MM.1S (cell line): Measurements from ENCODE around the gene BTBD9.

Source experiments
- EZH2 ChIP-seq: fragments of 300-600 bp; sonication (generic); optimal IDR thresholded peaks from 2 replicates; pipeline ENCODE3; 2017; ENCODE audit warnings: low read depth, mild to moderate bottlenecking, antibody characterized with exemption, low read length, mixed read lengths
- EZH2phosphoT487 ChIP-seq: fragments of 300-600 bp; sonication (generic); IDR thresholded peaks from 2 replicates; pipeline ENCODE4 v1.6.1; 2018; ENCODE audit warnings: antibody characterized with exemption, low read length
- TF ChIP-seq, protein P1 (sequence below): fragments of 300-600 bp; sonication (generic); IDR thresholded peaks from 2 replicates; pipeline ENCODE4 v1.5.1; 2016; ENCODE audit warnings: antibody characterized with exemption, low read length, mixed read lengths

- TF ChIP-seq, protein P1, sequence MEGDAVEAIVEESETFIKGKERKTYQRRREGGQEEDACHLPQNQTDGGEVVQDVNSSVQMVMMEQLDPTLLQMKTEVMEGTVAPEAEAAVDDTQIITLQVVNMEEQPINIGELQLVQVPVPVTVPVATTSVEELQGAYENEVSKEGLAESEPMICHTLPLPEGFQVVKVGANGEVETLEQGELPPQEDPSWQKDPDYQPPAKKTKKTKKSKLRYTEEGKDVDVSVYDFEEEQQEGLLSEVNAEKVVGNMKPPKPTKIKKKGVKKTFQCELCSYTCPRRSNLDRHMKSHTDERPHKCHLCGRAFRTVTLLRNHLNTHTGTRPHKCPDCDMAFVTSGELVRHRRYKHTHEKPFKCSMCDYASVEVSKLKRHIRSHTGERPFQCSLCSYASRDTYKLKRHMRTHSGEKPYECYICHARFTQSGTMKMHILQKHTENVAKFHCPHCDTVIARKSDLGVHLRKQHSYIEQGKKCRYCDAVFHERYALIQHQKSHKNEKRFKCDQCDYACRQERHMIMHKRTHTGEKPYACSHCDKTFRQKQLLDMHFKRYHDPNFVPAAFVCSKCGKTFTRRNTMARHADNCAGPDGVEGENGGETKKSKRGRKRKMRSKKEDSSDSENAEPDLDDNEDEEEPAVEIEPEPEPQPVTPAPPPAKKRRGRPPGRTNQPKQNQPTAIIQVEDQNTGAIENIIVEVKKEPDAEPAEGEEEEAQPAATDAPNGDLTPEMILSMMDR: no peak
- TF ChIP-seq EZH2phosphoT487 (no peak), EZH2 (no peak)
Measured at GRCh38 chr6:38349795-38350194, 289.9 kb downstream of the BTBD9 start.
